Heart left ventricle (tissue), 16 donors: ENCODE measurements around the gene ZNF853. TPM values are rescaled to one million over a fixed set of nuclear protein-coding genes. Genes with fewer than 3 reads are reported as not detected.
A peak's percentile ranks its signal among the peaks of the same experiment; 100 is the strongest.
"Not testable (repeated sequence)": the region's sequence is repeated elsewhere in the genome, so short reads cannot be mapped to it uniquely, and the experiment has no call there.

Experiments used
- ATAC-seq, 4 donors: fragments of 200-7000 bp; cut with Tn5 transposase; one replicate each; pipeline ENCODE4 v1.9.1; 2020 to 2022; ENCODE audit warnings: moderate library complexity in 4 of 4, mild to moderate bottlenecking in 3 of 4, moderate number of reproducible peaks in 1 of 4
- DNase-seq, 5 donors: peaks; one replicate each; pipeline ENCODE4 v3.0.0-alpha.2; 2020
- H3K27ac ChIP-seq, 12 donors: fragments of 200-600 bp; sonication (generic) in 4 of 12; one replicate each; pipeline versions ENCODE4 v1.5.0 to v1.8.0; 2016 to 2022; ENCODE audit warnings: mild to moderate bottlenecking in 2 of 12
- H3K27me3 ChIP-seq, 9 donors: fragments of 200-600 bp; sonication (generic) in 2 of 9; one replicate each; pipeline versions ENCODE4 v1.5.1 to v1.8.0; 2016 to 2022; ENCODE audit warnings: mild to moderate bottlenecking in 3 of 9
- H3K36me3 ChIP-seq, 9 donors: fragments of 200-600 bp; sonication (generic) in 2 of 9; one replicate each; pipeline versions ENCODE4 v1.5.0 to v1.8.0; 2018 to 2022; ENCODE audit warnings: mild to moderate bottlenecking in 2 of 9
- H3K4me1 ChIP-seq, 12 donors: fragments of 200-600 bp; sonication (generic) in 4 of 12; one replicate each; pipeline versions ENCODE4 v1.5.0 to v1.8.0; 2016 to 2022; ENCODE audit warnings: mild to moderate bottlenecking in 3 of 12
- H3K4me3 ChIP-seq, 12 donors: fragments of 200-600 bp; sonication (generic) in 4 of 12; one replicate each; pipeline versions ENCODE4 v1.5.0 to v1.8.0; 2017 to 2022; ENCODE audit warnings: mild to moderate bottlenecking in 9 of 12, moderate library complexity in 4 of 12
- H3K9me3 ChIP-seq, 12 donors: fragments of 200-600 bp; sonication (generic) in 4 of 12; one replicate each; pipeline versions ENCODE4 v1.5.0 to v1.8.0; 2016 to 2022; ENCODE audit warnings: mild to moderate bottlenecking in 1 of 12
- POLR2A ChIP-seq, 2 donors: fragments of 450-650 bp; IDR thresholded peaks; one replicate each; pipeline ENCODE4 v1.6.1; 2017; ENCODE audit warnings: antibody characterized with exemption in 2 of 2, mild to moderate bottlenecking in 2 of 2, moderate library complexity in 2 of 2
- WGBS, 4 donors: extraction: QIAGEN DNeasy Blood & Tissue Kit in 2 of 4; methylation state at CpG; one replicate each; pipeline versions ENCODE4 v1.1.5 to v1.1.7; 2013 to 2018; 5-methylcytosine and 5-hydroxymethylcytosine counted together
- intact Hi-C, 10 donors: fragments of 100-400 bp; cut with DNase I; formaldehyde crosslinking; loops; one replicate each; pipeline versions ENCODE4 v1.11.1 to v1.14.2; 2022
- polyA plus RNA-seq, 2 donors: library from polyadenylated mRNA; stranded (reverse); fragments of 200-250 nt; gene quantifications; one replicate each; pipeline ENCODE4 v1.2.3, GENCODE V29; 2013
- total RNA-seq, 9 donors: library from RNA; depleted of rRNA in 2 of 9; stranded (reverse); fragments of >200 nt in 2 of 9; fragmentation: NEBNext Ultra II Directional in 3 of 9; extraction: Animal tissue kit (Norgen Biotek cat#: 25700) in 3 of 9; gene quantifications; one replicate each; pipeline versions ENCODE4 v1.1.0 to v1.2.4, GENCODE V29; 2016 to 2023
- TF ChIP-seq, protein P1 (sequence below), 12 donors: fragments of 200-600 bp; sonication (generic) in 4 of 12; IDR thresholded peaks; one replicate each; pipeline versions ENCODE4 v1.5.0 to v1.8.0; 2018 to 2022; ENCODE audit warnings: antibody characterized with exemption in 12 of 12, mild to moderate bottlenecking in 5 of 12
- donor health status: ischemic (EF 13 %, LVEDD 7.1; RV severe dilation, severe dysfunction).
- donor health status: healthy with polysubstance abuse.
- donor health status: DM: no; HTN: yes; CAD: no.
- donor health status: DM: no; HTN: no; CAD: no.
- donor health status: ischemic (EF 25% LVEDD 6.9; RV normal size, moderate dysfunction).
- donor health status: ischemic (EF 25% LVEDD 5.7; RV mildly dilated, moderate dysfunction).
- donor health status: healthy.
- donor health status: DM: yes; HTN: yes; CAD: no.
- donor health status: ischemic (EF 35%, LVEDD 5.7; RV mildly dilated, moderate dysfunction).
- donor health status: nonischemic (EF 11% LVEDD 7.7; RV severe dilation, severe dysfunction).
- donor health status: DM: yes; HTN: yes; CAD: no.
- donor health status: PGD.
- donor health status: ischemic (EF 29% LVEDD 5.4; RV normal size, mild dysfunction).
- donor health status: nonischemic (EF 23%, LVEDD 6.1; RV moderate dilation, normal function).

Gene ZNF853
- total and polyA plus RNA-seq, 11 donors = 3.1 to 27.8 (median 11.5) TPM

DNA sequence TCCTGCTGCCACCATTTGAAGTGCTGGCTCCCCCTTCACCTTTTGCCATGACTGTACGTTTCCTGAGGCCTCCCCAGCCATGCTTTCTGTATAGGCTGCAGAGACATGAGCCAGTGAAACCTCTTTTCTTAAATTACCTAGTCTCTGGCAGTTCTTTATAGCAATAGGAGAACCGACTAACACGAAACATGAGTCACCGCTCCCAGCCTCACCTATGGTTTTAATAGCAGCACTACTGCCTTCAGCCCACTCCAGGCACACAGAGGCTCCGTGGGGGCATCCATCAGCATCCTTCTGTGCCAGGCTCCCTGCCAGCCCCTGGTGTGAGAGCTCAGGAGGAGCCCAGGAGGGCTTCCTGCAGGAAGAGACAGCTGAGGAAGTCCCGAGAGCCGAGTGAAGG lies 16.2 kb downstream of the ZNF853 start:
- Histone ChIP-seq H3K27me3 (no peaks in the 10 kb centered on the region), H3K4me3 (no peak overlapping the region), H3K36me3 (no peaks in the 10 kb centered on the region), H3K4me1 (peaks cover 0 to 6% (median 4%) of the 10 kb centered on the region in 12 donors), H3K27ac (no peak overlapping the region), H3K9me3 (no peaks in the 10 kb centered on the region)
- 68 to 76% (median 75%) methylated on average over 7 of the region's 7 CpGs for whole genome bisulfite sequencing, 4 donors
- DNase-seq = no peak
- no peak for ATAC-seq
- intact Hi-C loops = no loop called here
- TF ChIP-seq POLR2A (IDR thresholded peaks at IDR 0.05) = no peak
- TF ChIP-seq, protein P1, sequence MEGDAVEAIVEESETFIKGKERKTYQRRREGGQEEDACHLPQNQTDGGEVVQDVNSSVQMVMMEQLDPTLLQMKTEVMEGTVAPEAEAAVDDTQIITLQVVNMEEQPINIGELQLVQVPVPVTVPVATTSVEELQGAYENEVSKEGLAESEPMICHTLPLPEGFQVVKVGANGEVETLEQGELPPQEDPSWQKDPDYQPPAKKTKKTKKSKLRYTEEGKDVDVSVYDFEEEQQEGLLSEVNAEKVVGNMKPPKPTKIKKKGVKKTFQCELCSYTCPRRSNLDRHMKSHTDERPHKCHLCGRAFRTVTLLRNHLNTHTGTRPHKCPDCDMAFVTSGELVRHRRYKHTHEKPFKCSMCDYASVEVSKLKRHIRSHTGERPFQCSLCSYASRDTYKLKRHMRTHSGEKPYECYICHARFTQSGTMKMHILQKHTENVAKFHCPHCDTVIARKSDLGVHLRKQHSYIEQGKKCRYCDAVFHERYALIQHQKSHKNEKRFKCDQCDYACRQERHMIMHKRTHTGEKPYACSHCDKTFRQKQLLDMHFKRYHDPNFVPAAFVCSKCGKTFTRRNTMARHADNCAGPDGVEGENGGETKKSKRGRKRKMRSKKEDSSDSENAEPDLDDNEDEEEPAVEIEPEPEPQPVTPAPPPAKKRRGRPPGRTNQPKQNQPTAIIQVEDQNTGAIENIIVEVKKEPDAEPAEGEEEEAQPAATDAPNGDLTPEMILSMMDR (IDR thresholded peaks at IDR 0.05) = no peak

GRCh38 chr7:6634021-6634420 lies 18.6 kb downstream of the ZNF853 start:
- ATAC-seq (no peak), DNase-seq (no peak)
- Histone ChIP-seq H3K4me1 (peaks cover 0 to 24% (median 16%) of the 10 kb centered on the region in 12 donors), H3K36me3 (peaks cover 0 to 1% (median 0%) of the 10 kb centered on the region in 9 donors), H3K27ac (no peak overlapping the region), H3K4me3 (no peak overlapping the region), H3K27me3 (no peaks in the 10 kb centered on the region), H3K9me3 (no peaks in the 10 kb centered on the region)
- TF ChIP-seq, protein P1 (IDR thresholded peaks at IDR 0.05) = no peak
- TF ChIP-seq POLR2A (IDR thresholded peaks at IDR 0.05) = no peak
- WGBS, 4 donors = 67 to 77% (median 73%) methylated on average over 8 of the region's 8 CpGs
- intact Hi-C loops = no loop called here

DNA sequence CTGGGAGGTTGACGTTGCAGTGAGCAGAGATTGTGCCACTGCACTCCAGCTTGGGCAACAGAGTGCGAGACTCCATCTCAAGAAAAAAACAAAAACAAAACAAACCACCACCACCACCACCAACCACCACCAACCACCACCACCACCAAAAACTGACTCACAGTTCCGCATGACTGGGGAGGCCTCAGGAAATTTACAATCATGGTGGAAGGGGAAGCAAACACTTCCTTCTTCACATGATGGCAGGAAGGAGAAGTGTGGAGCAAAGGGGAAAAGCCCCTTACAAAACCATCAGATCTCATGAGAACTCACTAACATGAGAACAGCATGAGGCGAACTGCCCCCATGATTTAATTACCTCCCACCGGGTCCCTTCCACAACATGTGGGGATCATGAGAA lies 19.6 kb downstream of the ZNF853 start:
- intact Hi-C loops = loop anchor here in 1 of 10 donors (5.0 kb wide), 2 partner anchors 72 to 92 kb away; partner anchors contain the start of gene ZNF12
- not testable (repeated sequence) for H3K36me3 ChIP-seq, H3K4me3 ChIP-seq, ATAC-seq, DNase-seq, H3K9me3 ChIP-seq, H3K27me3 ChIP-seq
- 86 to 91% (median 89%) methylated on average over 5 of the region's 5 CpGs for WGBS, 4 donors
- H3K27ac ChIP-seq = peak overlapping the region in 1 of 12 donors; percentile 18
- peaks cover 0 to 31% (median 17%) of the 10 kb centered on the region in 12 donors for H3K4me1 ChIP-seq

GRCh38 chr7:6636741-6637543 lies 21.5 kb downstream of the ZNF853 start, which contains the start of gene ZNF316:
ZNF316 (plus strand) TSS chr7:6637318; CDS start chr7:6642410, 5,092 bp downstream.
- H3K27ac ChIP-seq = peak within 1 kb of the TSS; percentile 53 to 95 (median 84)
- peak; percentile 51 to 86 (median 72) for DNase-seq
- peak in 3 of 4 donors; percentile 74 to 89 (median 82) for ATAC-seq
- H3K9me3 ChIP-seq = no peaks in the 10 kb centered on the region
- peaks cover 0 to 31% (median 17%) of the 10 kb centered on the region in 12 donors for H3K4me1 ChIP-seq
- intact Hi-C loops = loop anchor here in 1 of 10 donors (5.0 kb wide), 2 partner anchors 70 to 90 kb away; partner anchors contain the start of gene ZNF12
- peak within 1 kb of the TSS; percentile 66 to 99 (median 95) for H3K4me3 ChIP-seq
- TF ChIP-seq POLR2A (IDR thresholded peaks at IDR 0.05) = peak in 1 of 2 donors; percentile 68
- TF ChIP-seq, protein P1 (IDR thresholded peaks at IDR 0.05) = no peak
- H3K27me3 ChIP-seq = no peaks in the 10 kb centered on the region
- WGBS, 4 donors = 1 to 2% (median 1%) methylated on average over 27 to 104 of the region's 104 CpGs
- H3K36me3 ChIP-seq = peaks cover 0 to 13% (median 7%) of the 10 kb centered on the region in 9 donors
